Panc1 (cell line): Measurements from ENCODE around the gene LATS2. TPM values are rescaled to one million over a fixed set of nuclear protein-coding genes. Genes with fewer than 3 reads are reported as not detected.

ENCODE experiments used
- ATAC-seq: fragments of 200-7000 bp; cut with Tn5 transposase; 2 replicates; pipeline ENCODE4 v1.9.1; 2020; ENCODE audit warnings: mild to moderate bottlenecking, moderate library complexity
- BruUV-seq: library from RNA; stranded (reverse); fragments of 400-500 nt; replicated peaks from 2 replicates; lab custom pipeline; 2021; lab: Mats Ljungman, UMichigan
- CTCF ChIA-PET: fragments of 300-600 bp; sonication (Branson Sonifier 250); formaldehyde crosslinking; loops from one replicate; lab custom pipeline; 2022; ENCODE audit warnings: antibody characterized with exemption; lab: Charles Lee
- POLR2A ChIA-PET: fragments of 300-600 bp; sonication (Branson Sonifier 250); formaldehyde crosslinking; loops from one replicate; lab custom pipeline; 2022; ENCODE audit warnings: antibody characterized with exemption; lab: Charles Lee
- DNase-seq: peaks from one replicate; pipeline ENCODE4 v3.0.0-alpha.2; 2010; ENCODE audit warnings: low read depth, low spot score
- H3K27ac ChIP-seq: 2 replicates; pipeline ENCODE4 v1.5.1; 2011; ENCODE audit warnings: mild to moderate bottlenecking, low read length, inconsistent platforms
- H3K27me3 ChIP-seq: fragments of 200-500 bp; sonication (Bioruptor generic); 2 replicates; pipeline ENCODE4 v1.6.0; 2014; ENCODE audit warnings: low read length, inconsistent platforms; ENCODE audit not compliant: control insufficient read depth, insufficient read depth
- H3K36me3 ChIP-seq: fragments of 200-500 bp; sonication (Bioruptor generic); 2 replicates; pipeline ENCODE4 v1.5.1; 2014; ENCODE audit warnings: inconsistent platforms, mild to moderate bottlenecking, low read length, moderate library complexity; ENCODE audit not compliant: control insufficient read depth, insufficient read depth
- H3K4me1 ChIP-seq: 2 replicates; pipeline ENCODE4 v1.5.1; 2011; ENCODE audit warnings: inconsistent platforms, mild to moderate bottlenecking, low read length, moderate library complexity; ENCODE audit not compliant: control insufficient read depth, insufficient read depth
- H3K4me3 ChIP-seq, 2 experiments: 2 replicates each; pipeline ENCODE4 v1.5.1; 2011 to 2012; ENCODE audit warnings: low read depth in 2 of 2, low read length in 2 of 2, mild to moderate bottlenecking in 2 of 2, inconsistent platforms in 1 of 2, moderate library complexity in 1 of 2
- H3K9me3 ChIP-seq: fragments of 200-500 bp; sonication (Bioruptor generic); 2 replicates; pipeline ENCODE4 v1.5.1; 2014; ENCODE audit warnings: low read depth, mild to moderate bottlenecking, inconsistent platforms, low read length, moderate library complexity; ENCODE audit not compliant: control insufficient read depth, insufficient read depth
- POLR2AphosphoS5 ChIP-seq: IDR thresholded peaks from 2 replicates; pipeline ENCODE4 v1.6.1; 2012; ENCODE audit warnings: mild to moderate bottlenecking, low read depth, low read length, moderate library complexity
- SIN3A ChIP-seq: IDR thresholded peaks from 2 replicates; pipeline ENCODE4 v1.6.1; 2012; ENCODE audit warnings: low read depth, mild to moderate bottlenecking, low read length, moderate library complexity, borderline replicate concordance; ENCODE audit not compliant: insufficient read depth
- TCF7L2 ChIP-seq: IDR thresholded peaks from 2 replicates; pipeline ENCODE4 v1.6.1; 2011; ENCODE audit warnings: mild to moderate bottlenecking, low read depth, low read length, inconsistent platforms
- in situ Hi-C: cut with HindIII; loops from 2 replicates; pipeline ENCODE4 v1.10.0; 2016; ENCODE audit warnings: low sequenced_read_pairs, low pct_unique_long_range_greater_than_20kb
- intact Hi-C: fragments of 100-400 bp; cut with micrococcal nuclease; formaldehyde crosslinking; loops from one replicate; pipeline ENCODE4 v1.10.0; 2022; ENCODE audit not compliant: unreplicated experiment
- total RNA-seq: library from RNA; stranded (reverse); gene quantifications from one replicate; pipeline ENCODE4 v1.2.1, GENCODE V29; 2021; ENCODE audit not compliant: unreplicated experiment
- TF ChIP-seq, protein P1 (sequence below), 2 experiments: IDR thresholded peaks; 2 replicates each; pipeline ENCODE4 v1.6.1; 2011 to 2012; ENCODE audit warnings: low read depth in 2 of 2, control low read depth in 1 of 2, low read length in 1 of 2, mild to moderate bottlenecking in 1 of 2, moderate library complexity in 1 of 2; ENCODE audit not compliant: insufficient read depth in 1 of 2
- TF ChIP-seq, protein P2 (sequence below): fragments of 450-650 bp; IDR thresholded peaks from 2 replicates; pipeline ENCODE4 v1.5.1; 2017; ENCODE audit warnings: mild to moderate bottlenecking

The LATS2 gene
- total RNA-seq, 1 experiment from 2014 or later, result 24.5 TPM

DNA sequence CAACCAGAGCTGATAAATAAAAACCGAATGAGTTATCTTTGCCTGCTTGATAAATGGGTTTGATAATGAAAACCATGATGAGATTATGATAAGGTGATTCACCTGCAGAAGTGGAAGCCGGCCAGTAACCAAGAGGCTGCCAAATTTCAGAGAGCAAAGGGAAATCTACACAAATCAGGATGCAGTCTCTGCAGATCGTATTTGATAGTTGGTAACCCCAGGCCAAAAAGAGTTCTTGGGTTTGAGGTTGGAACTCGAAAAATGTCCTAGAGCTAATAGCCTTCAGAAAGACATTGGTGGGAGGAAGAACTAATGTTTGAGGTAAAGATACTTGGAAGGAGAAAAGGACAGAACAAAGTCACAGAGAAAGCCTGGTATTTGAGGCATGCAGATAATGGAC lies 9.6 kb upstream of the LATS2 start:
- CTCF ChIA-PET, result no interaction called here
- H3K36me3 ChIP-seq, result no peaks in the 10 kb centered on the region
- no peak overlapping the region for H3K27ac ChIP-seq
- no peak overlapping the region for H3K4me3 ChIP-seq
- no peaks in the 10 kb centered on the region for H3K9me3 ChIP-seq
- H3K4me1 ChIP-seq, result peaks cover 3% of the 10 kb centered on the region
- H3K27me3 ChIP-seq, result no peaks in the 10 kb centered on the region
- POLR2A ChIA-PET, result no interaction called here
- intact Hi-C loops (no loop called here), in situ Hi-C loops (no loop called here)
- DNase-seq, result no peak
- TF ChIP-seq POLR2AphosphoS5 (no peak), SIN3A (no peak)
- BruUV-seq, result no TSS peak
- no peak for ATAC-seq

DNA sequence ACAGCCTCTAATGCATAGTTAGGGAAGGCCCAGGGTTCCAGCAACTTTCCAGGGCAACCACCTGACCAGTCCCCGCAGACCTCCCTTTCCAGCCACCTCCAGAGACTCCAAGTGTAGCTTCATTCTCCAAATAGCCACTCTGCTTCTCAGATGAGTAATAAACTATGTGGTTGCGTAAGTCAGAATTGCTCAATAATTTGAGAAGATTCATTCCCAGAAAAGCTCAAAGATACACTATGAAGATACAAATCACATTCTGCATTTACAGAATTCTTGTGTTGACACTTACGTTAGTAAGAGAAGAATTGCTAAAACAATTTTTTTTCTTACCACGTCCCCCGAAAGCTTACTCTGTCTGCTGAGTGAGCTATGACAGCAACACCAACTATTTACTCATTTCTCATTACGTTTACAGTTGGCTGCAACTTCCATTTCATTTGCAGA lies 8.2 kb upstream of the LATS2 start:
- in situ Hi-C loops, result no loop called here
- Histone ChIP-seq H3K27ac (no peak overlapping the region), H3K27me3 (no peaks in the 10 kb centered on the region), H3K36me3 (no peaks in the 10 kb centered on the region), H3K9me3 (no peaks in the 10 kb centered on the region), H3K4me3 (0 out of 4 replicates have a peak overlapping the region, but pooled peaks of 1 of the 2 experiments have one; percentile 9), H3K4me1 (no peaks in the 10 kb centered on the region; the same call in none of the 2 replicates)
- DNase-seq, result peak; percentile 38
- no peak for TF ChIP-seq POLR2AphosphoS5
- TF ChIP-seq, protein P1, sequence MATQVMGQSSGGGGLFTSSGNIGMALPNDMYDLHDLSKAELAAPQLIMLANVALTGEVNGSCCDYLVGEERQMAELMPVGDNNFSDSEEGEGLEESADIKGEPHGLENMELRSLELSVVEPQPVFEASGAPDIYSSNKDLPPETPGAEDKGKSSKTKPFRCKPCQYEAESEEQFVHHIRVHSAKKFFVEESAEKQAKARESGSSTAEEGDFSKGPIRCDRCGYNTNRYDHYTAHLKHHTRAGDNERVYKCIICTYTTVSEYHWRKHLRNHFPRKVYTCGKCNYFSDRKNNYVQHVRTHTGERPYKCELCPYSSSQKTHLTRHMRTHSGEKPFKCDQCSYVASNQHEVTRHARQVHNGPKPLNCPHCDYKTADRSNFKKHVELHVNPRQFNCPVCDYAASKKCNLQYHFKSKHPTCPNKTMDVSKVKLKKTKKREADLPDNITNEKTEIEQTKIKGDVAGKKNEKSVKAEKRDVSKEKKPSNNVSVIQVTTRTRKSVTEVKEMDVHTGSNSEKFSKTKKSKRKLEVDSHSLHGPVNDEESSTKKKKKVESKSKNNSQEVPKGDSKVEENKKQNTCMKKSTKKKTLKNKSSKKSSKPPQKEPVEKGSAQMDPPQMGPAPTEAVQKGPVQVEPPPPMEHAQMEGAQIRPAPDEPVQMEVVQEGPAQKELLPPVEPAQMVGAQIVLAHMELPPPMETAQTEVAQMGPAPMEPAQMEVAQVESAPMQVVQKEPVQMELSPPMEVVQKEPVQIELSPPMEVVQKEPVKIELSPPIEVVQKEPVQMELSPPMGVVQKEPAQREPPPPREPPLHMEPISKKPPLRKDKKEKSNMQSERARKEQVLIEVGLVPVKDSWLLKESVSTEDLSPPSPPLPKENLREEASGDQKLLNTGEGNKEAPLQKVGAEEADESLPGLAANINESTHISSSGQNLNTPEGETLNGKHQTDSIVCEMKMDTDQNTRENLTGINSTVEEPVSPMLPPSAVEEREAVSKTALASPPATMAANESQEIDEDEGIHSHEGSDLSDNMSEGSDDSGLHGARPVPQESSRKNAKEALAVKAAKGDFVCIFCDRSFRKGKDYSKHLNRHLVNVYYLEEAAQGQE (IDR thresholded peaks at IDR 0.05; ENCODE audit: insufficient read depth in 1 of 2, low read depth in 2 of 2, low read length in 1 of 2), result no peak
- TF ChIP-seq TCF7L2, result no peak
- TF ChIP-seq SIN3A, result no peak
- TF ChIP-seq, protein P2, sequence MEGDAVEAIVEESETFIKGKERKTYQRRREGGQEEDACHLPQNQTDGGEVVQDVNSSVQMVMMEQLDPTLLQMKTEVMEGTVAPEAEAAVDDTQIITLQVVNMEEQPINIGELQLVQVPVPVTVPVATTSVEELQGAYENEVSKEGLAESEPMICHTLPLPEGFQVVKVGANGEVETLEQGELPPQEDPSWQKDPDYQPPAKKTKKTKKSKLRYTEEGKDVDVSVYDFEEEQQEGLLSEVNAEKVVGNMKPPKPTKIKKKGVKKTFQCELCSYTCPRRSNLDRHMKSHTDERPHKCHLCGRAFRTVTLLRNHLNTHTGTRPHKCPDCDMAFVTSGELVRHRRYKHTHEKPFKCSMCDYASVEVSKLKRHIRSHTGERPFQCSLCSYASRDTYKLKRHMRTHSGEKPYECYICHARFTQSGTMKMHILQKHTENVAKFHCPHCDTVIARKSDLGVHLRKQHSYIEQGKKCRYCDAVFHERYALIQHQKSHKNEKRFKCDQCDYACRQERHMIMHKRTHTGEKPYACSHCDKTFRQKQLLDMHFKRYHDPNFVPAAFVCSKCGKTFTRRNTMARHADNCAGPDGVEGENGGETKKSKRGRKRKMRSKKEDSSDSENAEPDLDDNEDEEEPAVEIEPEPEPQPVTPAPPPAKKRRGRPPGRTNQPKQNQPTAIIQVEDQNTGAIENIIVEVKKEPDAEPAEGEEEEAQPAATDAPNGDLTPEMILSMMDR, result no peak
- ChIA-PET POLR2A (no interaction called here), CTCF (no interaction called here)
- BruUV-seq, result no TSS peak
- intact Hi-C loops, result no loop called here
- ATAC-seq, result peak; percentile 77; the same call in 1 of the 2 replicates

DNA sequence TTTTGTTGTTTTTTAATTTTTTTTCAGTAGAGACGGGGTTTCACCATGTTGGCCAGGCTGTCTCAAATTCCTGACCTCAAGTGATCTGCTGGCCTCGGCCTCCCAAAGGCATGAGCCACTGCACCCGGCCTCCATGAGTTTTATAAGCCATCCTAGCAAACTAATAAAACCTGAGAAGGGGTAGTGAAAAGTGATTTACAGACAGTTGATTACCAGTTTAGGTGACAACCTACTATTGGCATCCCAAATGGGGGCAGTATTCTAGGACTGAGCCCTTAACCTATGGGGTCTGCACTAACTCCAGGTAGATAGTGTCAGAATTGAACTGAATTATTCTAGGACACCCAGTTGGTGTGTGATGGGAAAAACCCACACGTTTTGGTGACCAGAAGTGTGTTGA lies 6.5 kb upstream of the LATS2 start:
- no peak overlapping the region for H3K27ac ChIP-seq
- DNase-seq (no peak), ATAC-seq (no peak)
- H3K4me1 ChIP-seq, result no peaks in the 10 kb centered on the region; the same call in none of the 2 replicates
- TF ChIP-seq, protein P1 (IDR thresholded peaks at IDR 0.05; ENCODE audit: insufficient read depth in 1 of 2, low read depth in 2 of 2, low read length in 1 of 2), result no peak
- TF ChIP-seq TCF7L2 (no peak), POLR2AphosphoS5 (no peak), SIN3A (no peak)
- TF ChIP-seq, protein P2, result no peak
- H3K36me3 ChIP-seq, result no peaks in the 10 kb centered on the region
- no peaks in the 10 kb centered on the region for H3K9me3 ChIP-seq
- POLR2A ChIA-PET, result interaction anchor here (0.7 kb wide), 1 partner anchor 65 kb away, joined by 5 read pairs; no protein-coding TSS in a partner anchor
- CTCF ChIA-PET, result no interaction called here
- H3K27me3 ChIP-seq, result no peaks in the 10 kb centered on the region
- H3K4me3 ChIP-seq, result no peak overlapping the region
- BruUV-seq, result no TSS peak
- intact Hi-C loops (no loop called here), in situ Hi-C loops (no loop called here)
